T-helper 9 cell (primary cell): ENCODE data around the gene DKK3.

Source experiments
- DNase-seq: peaks from one replicate; pipeline ENCODE4 v3.0.0-alpha.2; 2020

The DKK3 gene

GRCh38 chr11:12029738-12030363 lies 21.4 kb upstream of the DKK3 start:
- no peak for DNase-seq

- DNase-seq: no peak
Observed at GRCh38 chr11:12029119-12029518, 20.7 kb upstream of the DKK3 start.

GRCh38 chr11:12028303-12028702 lies 19.9 kb upstream of the DKK3 start:
- DNase-seq: no peak

GRCh38 chr11:12026331-12027211 lies 18.1 kb upstream of the DKK3 start:
- no peak for DNase-seq

GRCh38 chr11:12024254-12024926 lies 16.0 kb upstream of the DKK3 start:
- no peak for DNase-seq

- DNase-seq: no peak
Observed at GRCh38 chr11:12023015-12023414, 14.6 kb upstream of the DKK3 start.

- no peak for DNase-seq
Observed at GRCh38 chr11:12020546-12020945, 12.1 kb upstream of the DKK3 start.

GRCh38 chr11:12019866-12020416 lies 11.5 kb upstream of the DKK3 start:
- DNase-seq: no peak

- no peak for DNase-seq
Observed at GRCh38 chr11:12019337-12019736, 10.9 kb upstream of the DKK3 start.

GRCh38 chr11:12017865-12018453 lies 9.5 kb upstream of the DKK3 start:
- no peak for DNase-seq

GRCh38 chr11:12017243-12017678 lies 8.8 kb upstream of the DKK3 start:
- DNase-seq: no peak

GRCh38 chr11:12016246-12016645 lies 7.8 kb upstream of the DKK3 start:
- DNase-seq: no peak

GRCh38 chr11:12015486-12015885 lies 7.1 kb upstream of the DKK3 start:
- no peak for DNase-seq

GRCh38 chr11:12013781-12014180 lies 5.4 kb upstream of the DKK3 start:
- no peak for DNase-seq

- no peak for DNase-seq
Observed at GRCh38 chr11:12009617-12010321, 1.3 kb upstream of the DKK3 start.

- peak; percentile 1 for DNase-seq
Observed at GRCh38 chr11:12008790-12009616, 577 bp upstream of the DKK3 start.

GRCh38 chr11:12007230-12007593 lies 1.2 kb downstream of the DKK3 start:
- no peak for DNase-seq

GRCh38 chr11:12006552-12007229 lies 1.7 kb downstream of the DKK3 start:
- no peak for DNase-seq

- no peak for DNase-seq
Observed at GRCh38 chr11:12005476-12005875, 3.0 kb downstream of the DKK3 start.

GRCh38 chr11:12005061-12005460 lies 3.4 kb downstream of the DKK3 start:
- DNase-seq: no peak

- DNase-seq: no peak
Observed at GRCh38 chr11:12003815-12004214, 4.6 kb downstream of the DKK3 start.
